Peyer's patch (tissue), 4 donors: ENCODE measurements around the gene DOCK4. TPM values are rescaled to one million over a fixed set of nuclear protein-coding genes. Genes with fewer than 3 reads are reported as not detected.

Experiments used
- DNase-seq, 3 donors: peaks; one replicate each; pipeline ENCODE4 v3.0.0-alpha.2; 2017 to 2019
- H3K27ac ChIP-seq, 4 donors: fragments of 200-600 bp; sonication (generic); one replicate each; pipeline ENCODE4 v1.5.1; 2016 to 2019
- H3K27me3 ChIP-seq, 2 donors: fragments of 200-600 bp; sonication (generic); one replicate each; pipeline ENCODE4 v1.5.1; 2019
- H3K36me3 ChIP-seq, 3 donors: fragments of 200-600 bp; sonication (generic); one replicate each; pipeline ENCODE4 v1.5.1; 2016 to 2019
- H3K4me1 ChIP-seq, 4 donors: fragments of 200-600 bp; sonication (generic); one replicate each; pipeline ENCODE4 v1.5.1; 2016 to 2019
- H3K4me3 ChIP-seq, 4 donors: fragments of 200-600 bp; sonication (generic); 1 replicate in 3 of 4; 2 replicates in 1 of 4; pipeline ENCODE4 v1.5.1; 2016 to 2019; ENCODE audit warnings: mild to moderate bottlenecking in 1 of 4
- H3K9me3 ChIP-seq, 4 donors: fragments of 200-600 bp; sonication (generic); one replicate each; pipeline ENCODE4 v1.5.1; 2016 to 2019; ENCODE audit warnings: mild to moderate bottlenecking in 1 of 4
- POLR2A ChIP-seq, 2 donors: fragments of 450-650 bp; IDR thresholded peaks; one replicate each; pipeline ENCODE4 v1.5.1; 2017; ENCODE audit warnings: antibody characterized with exemption in 2 of 2, mild to moderate bottlenecking in 2 of 2, moderate library complexity in 2 of 2
- total RNA-seq, 4 donors: library from RNA; depleted of rRNA; stranded (reverse); fragments of >200 nt; gene quantifications; one replicate each; pipeline ENCODE4 v1.1.0, GENCODE V29; 2016
- TF ChIP-seq, protein P1 (sequence below), 6 experiments: fragments of 450-650 bp in 4 of 6; fragments of 200-600 bp in 2 of 6; sonication (generic) in 1 of 6; IDR thresholded peaks; one replicate each; pipeline ENCODE4 v1.5.1; 2017 to 2019; ENCODE audit warnings: antibody characterized with exemption in 6 of 6, mild to moderate bottlenecking in 3 of 6, moderate library complexity in 1 of 6

The DOCK4 gene
- total RNA-seq, 4 donors from 2014 or later = 5.1 to 52.8 (median 15.5) TPM

DNA sequence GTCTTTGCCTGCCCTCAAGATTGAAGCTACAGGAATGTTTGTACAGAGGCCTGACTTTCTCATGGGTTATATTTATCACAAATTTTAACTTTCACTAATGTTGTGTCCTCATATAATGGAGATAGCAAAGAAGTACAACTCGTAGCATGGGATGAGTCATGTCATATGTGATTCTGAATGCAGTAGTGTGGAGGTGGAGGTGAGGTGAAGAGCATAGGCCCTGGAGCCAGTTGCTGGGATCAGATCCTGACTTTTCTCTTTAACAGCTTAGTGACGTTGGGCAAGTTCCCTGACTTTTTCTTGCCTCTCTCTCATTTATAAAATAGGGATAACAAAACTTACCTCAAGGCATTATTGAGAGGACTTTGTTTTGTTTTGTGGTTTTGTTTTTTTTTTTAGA is 511.8 kb downstream of the DOCK4 start:
- no peak for DNase-seq
- TF ChIP-seq, protein P1, sequence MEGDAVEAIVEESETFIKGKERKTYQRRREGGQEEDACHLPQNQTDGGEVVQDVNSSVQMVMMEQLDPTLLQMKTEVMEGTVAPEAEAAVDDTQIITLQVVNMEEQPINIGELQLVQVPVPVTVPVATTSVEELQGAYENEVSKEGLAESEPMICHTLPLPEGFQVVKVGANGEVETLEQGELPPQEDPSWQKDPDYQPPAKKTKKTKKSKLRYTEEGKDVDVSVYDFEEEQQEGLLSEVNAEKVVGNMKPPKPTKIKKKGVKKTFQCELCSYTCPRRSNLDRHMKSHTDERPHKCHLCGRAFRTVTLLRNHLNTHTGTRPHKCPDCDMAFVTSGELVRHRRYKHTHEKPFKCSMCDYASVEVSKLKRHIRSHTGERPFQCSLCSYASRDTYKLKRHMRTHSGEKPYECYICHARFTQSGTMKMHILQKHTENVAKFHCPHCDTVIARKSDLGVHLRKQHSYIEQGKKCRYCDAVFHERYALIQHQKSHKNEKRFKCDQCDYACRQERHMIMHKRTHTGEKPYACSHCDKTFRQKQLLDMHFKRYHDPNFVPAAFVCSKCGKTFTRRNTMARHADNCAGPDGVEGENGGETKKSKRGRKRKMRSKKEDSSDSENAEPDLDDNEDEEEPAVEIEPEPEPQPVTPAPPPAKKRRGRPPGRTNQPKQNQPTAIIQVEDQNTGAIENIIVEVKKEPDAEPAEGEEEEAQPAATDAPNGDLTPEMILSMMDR (IDR thresholded peaks at IDR 0.05) = no peak
- no peak for TF ChIP-seq POLR2A (IDR thresholded peaks at IDR 0.05)
- H3K9me3 ChIP-seq = no peaks in the 10 kb centered on the region
- no peaks in the 10 kb centered on the region for H3K36me3 ChIP-seq
- H3K4me1 ChIP-seq = no peaks in the 10 kb centered on the region
- H3K27ac ChIP-seq = no peak overlapping the region
- H3K27me3 ChIP-seq = no peaks in the 10 kb centered on the region
- no peak overlapping the region for H3K4me3 ChIP-seq

DNA sequence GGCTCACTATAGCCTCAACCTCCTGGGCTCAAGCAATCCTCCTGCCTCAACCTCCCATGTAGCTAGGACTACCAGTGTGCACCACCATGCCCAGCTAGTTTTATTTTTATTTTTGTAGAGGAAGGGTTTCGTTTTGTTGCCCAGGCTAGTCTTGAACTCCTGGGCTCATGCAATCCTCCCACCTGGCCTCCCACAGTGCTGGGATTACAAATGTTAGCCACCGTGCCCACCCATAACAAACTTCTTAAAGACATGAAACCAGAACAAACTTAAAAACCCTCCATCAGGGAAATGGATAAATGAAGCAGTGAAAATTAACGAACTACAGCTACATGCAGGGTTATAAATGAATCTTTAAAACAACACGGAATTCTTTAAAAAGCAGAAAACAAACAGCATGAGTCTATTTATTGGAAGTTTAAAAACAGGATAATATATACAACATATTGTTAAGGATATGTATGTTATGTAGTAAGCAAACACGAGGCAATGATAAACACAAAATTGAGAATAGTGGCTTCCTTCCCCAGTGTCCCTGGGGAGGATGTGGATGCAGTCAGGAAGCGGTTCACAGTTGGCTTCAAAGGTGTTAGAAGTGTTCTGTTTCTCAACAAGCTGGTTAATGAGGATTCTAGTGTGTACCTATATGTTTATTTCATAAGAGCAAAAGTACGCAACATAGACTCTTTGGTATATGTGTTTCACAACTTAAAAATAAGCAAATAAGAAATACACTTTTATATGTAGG is 515.7 kb downstream of the DOCK4 start:
- no peak overlapping the region for H3K4me3 ChIP-seq
- no peaks in the 10 kb centered on the region for H3K27me3 ChIP-seq
- TF ChIP-seq POLR2A (IDR thresholded peaks at IDR 0.05) = no peak
- TF ChIP-seq, protein P1 (IDR thresholded peaks at IDR 0.05) = no peak
- H3K9me3 ChIP-seq = no peaks in the 10 kb centered on the region
- no peak overlapping the region for H3K27ac ChIP-seq
- DNase-seq = no peak
- no peaks in the 10 kb centered on the region for H3K4me1 ChIP-seq
- no peaks in the 10 kb centered on the region for H3K36me3 ChIP-seq

DNA sequence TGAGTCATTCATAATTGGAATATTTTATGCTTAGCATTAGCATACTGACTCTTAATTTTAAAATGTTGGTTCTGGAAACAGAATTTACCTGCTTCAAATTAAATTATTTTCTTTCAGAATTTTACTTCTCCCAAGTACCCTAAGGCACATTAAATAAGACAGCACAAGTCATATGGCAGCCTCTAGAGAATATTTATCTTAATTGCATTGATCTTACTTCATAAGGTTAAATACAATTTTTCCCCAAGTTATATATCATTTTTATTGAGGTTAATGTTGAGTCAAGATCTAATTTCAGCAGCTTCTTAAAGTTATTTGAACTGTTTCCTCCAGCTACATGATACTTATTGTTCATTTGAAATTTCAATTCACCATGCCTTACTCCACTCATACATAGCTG is 520.9 kb downstream of the DOCK4 start:
- H3K4me3 ChIP-seq = no peak overlapping the region
- DNase-seq = no peak
- TF ChIP-seq, protein P1 (IDR thresholded peaks at IDR 0.05) = no peak
- no peak for TF ChIP-seq POLR2A (IDR thresholded peaks at IDR 0.05)
- H3K27me3 ChIP-seq = no peaks in the 10 kb centered on the region
- no peak overlapping the region for H3K27ac ChIP-seq
- H3K36me3 ChIP-seq = no peaks in the 10 kb centered on the region
- no peaks in the 10 kb centered on the region for H3K4me1 ChIP-seq
- H3K9me3 ChIP-seq = no peaks in the 10 kb centered on the region

DNA sequence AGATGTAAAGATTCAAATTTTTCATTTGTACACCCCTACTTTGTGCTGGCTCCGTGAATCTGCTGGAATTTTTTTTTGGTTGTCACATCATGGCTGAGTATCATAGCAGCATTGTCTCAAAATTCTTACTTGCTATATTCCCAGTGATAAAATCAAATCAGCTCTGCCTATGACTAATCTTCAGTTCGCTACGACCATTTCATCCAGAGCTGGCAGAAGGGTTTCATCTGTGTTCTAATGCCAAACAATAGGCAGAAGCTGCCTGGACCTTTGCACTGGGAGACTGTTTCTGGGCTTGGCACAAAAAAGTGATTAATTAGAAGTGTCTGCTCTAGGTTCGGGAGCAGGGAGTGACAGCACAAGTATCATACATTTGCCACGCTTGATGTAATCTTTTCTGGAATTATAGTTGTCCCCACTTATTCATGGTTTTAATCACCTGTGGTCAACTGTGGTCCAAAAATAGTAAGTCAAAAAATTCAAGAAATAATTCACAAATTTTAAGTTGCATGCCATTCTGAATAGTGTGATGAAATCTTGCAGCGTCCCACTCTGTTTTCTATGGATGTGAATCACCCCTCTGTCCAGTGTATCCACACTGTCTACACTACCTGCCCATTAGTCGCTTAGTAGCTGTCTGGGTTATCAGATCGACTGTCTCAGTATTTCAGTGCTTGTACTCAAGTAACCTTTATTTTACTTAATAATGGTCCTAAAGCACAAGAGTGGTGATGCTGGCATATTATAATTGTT is 523.4 kb downstream of the DOCK4 start:
- H3K27ac ChIP-seq = no peak overlapping the region
- TF ChIP-seq, protein P1 (IDR thresholded peaks at IDR 0.05) = no peak
- TF ChIP-seq POLR2A (IDR thresholded peaks at IDR 0.05) = no peak
- no peak for DNase-seq
- H3K4me1 ChIP-seq = no peaks in the 10 kb centered on the region
- H3K36me3 ChIP-seq = no peaks in the 10 kb centered on the region
- H3K9me3 ChIP-seq = no peaks in the 10 kb centered on the region
- no peak overlapping the region for H3K4me3 ChIP-seq
- H3K27me3 ChIP-seq = no peaks in the 10 kb centered on the region

DNA sequence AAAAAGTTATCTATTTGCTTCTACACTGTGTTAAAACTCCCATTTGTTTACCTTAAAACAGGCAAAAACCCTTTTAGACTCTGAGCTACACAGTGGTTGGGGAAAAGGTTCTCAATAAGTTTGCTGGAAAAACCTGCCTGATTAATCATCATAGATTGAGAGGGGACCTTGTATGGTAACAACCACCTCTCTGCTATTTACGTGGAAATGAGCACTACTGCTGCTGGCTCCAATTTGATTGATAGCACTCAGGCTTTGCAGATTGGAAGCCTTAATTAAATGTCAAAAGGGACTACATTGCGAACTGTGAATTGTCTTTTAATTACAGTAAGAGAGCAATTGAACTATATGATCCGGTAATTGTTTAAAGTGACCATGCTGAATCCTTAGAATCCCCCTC is 525.0 kb downstream of the DOCK4 start:
- Histone ChIP-seq H3K4me1 (no peaks in the 10 kb centered on the region), H3K4me3 (no peak overlapping the region), H3K27ac (no peak overlapping the region), H3K27me3 (no peaks in the 10 kb centered on the region), H3K9me3 (no peaks in the 10 kb centered on the region), H3K36me3 (no peaks in the 10 kb centered on the region)
- DNase-seq = no peak
- no peak for TF ChIP-seq POLR2A (IDR thresholded peaks at IDR 0.05)
- TF ChIP-seq, protein P1 (IDR thresholded peaks at IDR 0.05) = no peak
